MM.1S (cell line): ENCODE measurements around the gene CSHL1.

Source experiments
- EZH2 ChIP-seq: fragments of 300-600 bp; sonication (generic); optimal IDR thresholded peaks from 2 replicates; pipeline ENCODE3; 2017; ENCODE audit warnings: low read depth, mild to moderate bottlenecking, antibody characterized with exemption, low read length, mixed read lengths
- TF ChIP-seq, protein P1 (sequence below): fragments of 300-600 bp; sonication (generic); IDR thresholded peaks from 2 replicates; pipeline ENCODE4 v1.5.1; 2016; ENCODE audit warnings: antibody characterized with exemption, low read length, mixed read lengths

DNA sequence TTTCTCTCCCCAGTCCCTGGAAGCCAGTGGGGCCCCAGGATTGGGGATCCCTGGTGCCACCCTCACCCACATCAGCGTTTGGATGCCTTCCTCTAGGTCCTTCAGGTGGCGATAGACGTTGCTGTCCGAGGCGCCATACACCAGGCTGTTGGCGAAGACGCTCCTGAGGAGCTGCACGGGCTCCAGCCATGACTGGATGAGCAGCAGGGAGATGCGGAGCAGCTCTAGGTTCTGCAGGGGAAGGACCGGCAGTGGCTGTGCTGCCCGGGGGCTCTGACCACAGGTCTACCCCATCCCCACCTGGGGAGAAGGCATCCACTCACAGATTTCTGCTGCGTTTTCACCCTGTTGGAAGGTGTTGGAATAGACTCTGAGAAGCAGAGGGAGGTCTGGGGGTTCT is 30.4 kb downstream of the CSHL1 start:
- TF ChIP-seq, protein P1, sequence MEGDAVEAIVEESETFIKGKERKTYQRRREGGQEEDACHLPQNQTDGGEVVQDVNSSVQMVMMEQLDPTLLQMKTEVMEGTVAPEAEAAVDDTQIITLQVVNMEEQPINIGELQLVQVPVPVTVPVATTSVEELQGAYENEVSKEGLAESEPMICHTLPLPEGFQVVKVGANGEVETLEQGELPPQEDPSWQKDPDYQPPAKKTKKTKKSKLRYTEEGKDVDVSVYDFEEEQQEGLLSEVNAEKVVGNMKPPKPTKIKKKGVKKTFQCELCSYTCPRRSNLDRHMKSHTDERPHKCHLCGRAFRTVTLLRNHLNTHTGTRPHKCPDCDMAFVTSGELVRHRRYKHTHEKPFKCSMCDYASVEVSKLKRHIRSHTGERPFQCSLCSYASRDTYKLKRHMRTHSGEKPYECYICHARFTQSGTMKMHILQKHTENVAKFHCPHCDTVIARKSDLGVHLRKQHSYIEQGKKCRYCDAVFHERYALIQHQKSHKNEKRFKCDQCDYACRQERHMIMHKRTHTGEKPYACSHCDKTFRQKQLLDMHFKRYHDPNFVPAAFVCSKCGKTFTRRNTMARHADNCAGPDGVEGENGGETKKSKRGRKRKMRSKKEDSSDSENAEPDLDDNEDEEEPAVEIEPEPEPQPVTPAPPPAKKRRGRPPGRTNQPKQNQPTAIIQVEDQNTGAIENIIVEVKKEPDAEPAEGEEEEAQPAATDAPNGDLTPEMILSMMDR = no peak
- TF ChIP-seq EZH2 = no peak
